ENCODE results near the gene GSN.

The GSN gene

GRCh38 chr9:121235512-121235911 is 32.5 kb upstream of the GSN start:
- TF ChIP-seq CTCF (conservative IDR thresholded peaks at IDR 0.05) = no peak
- no peak for TF ChIP-seq ZFX (IDR thresholded peaks at IDR 0.05)
- no peak overlapping the region for H3K27ac ChIP-seq

GRCh38 chr9:121237916-121238315 is 30.0 kb upstream of the GSN start:
- no peak overlapping the region for H3K27ac ChIP-seq
- TF ChIP-seq CTCF (conservative IDR thresholded peaks at IDR 0.05) = no peak
- no peak for TF ChIP-seq ZFX (IDR thresholded peaks at IDR 0.05)

GRCh38 chr9:121239071-121239470 is 28.9 kb upstream of the GSN start:
- TF ChIP-seq CTCF (conservative IDR thresholded peaks at IDR 0.05) = no peak
- TF ChIP-seq ZFX (IDR thresholded peaks at IDR 0.05) = no peak
- H3K27ac ChIP-seq = no peak overlapping the region

DNA sequence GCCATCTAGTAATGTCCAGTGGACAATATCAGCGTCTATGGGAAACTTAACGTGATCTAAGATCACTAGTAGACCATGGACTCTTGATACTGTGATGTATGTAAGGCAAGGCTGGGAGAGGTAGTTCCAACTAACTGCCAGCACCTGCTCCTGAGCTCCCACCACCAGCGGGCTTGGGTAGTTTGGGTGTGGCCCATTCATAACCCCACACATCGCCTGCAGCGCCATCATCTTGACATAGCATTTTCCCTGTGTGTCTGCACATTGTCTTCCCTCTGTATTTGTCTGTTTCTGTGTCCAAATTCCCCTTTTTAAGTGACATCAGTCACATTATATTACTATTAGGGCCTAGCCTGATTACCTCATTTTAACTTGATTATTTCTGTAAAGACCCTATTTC is 28.1 kb upstream of the GSN start:
- TF ChIP-seq ZFX (IDR thresholded peaks at IDR 0.05) (no peak), CTCF (conservative IDR thresholded peaks at IDR 0.05) (no peak)
- H3K27ac ChIP-seq = no peak overlapping the region

- TF ChIP-seq ZFX (IDR thresholded peaks at IDR 0.05) (no peak), CTCF (conservative IDR thresholded peaks at IDR 0.05) (no peak)
Observed at GRCh38 chr9:121240472-121241135, 27.4 kb upstream of the GSN start.

GRCh38 chr9:121242219-121242958 is 25.6 kb upstream of the GSN start:
- no peak overlapping the region for H3K27ac ChIP-seq
- no peak for TF ChIP-seq CTCF (conservative IDR thresholded peaks at IDR 0.05)
- no peak for TF ChIP-seq ZFX (IDR thresholded peaks at IDR 0.05)

More at GRCh38 chr9:121240472-121241135, 27.4 kb upstream of the GSN start:
- no peak overlapping the region for H3K27ac ChIP-seq

- TF ChIP-seq ZFX (IDR thresholded peaks at IDR 0.05) (no peak), CTCF (conservative IDR thresholded peaks at IDR 0.05) (no peak)
- no peak overlapping the region for H3K27ac ChIP-seq
Observed at GRCh38 chr9:121242959-121243346, 25.0 kb upstream of the GSN start.

Measured in C4-2B (cell line).